Activated T-helper 1 cell treated with anti-CD3 and anti-CD28 coated beads, Interleukin-2, amount 50 U/mL, for 16 hours (primary cell): ENCODE data around the gene PCDHGB6.
"Not testable (repeated sequence)": the region's sequence is repeated elsewhere in the genome, so short reads cannot be mapped to it uniquely, and the experiment has no call there.

Experiments used
- DNase-seq, 2 donors: peaks; one replicate each; pipeline ENCODE4 v3.0.0-alpha.2; 2020; ENCODE audit warnings: low read depth in 1 of 2, low spot score in 1 of 2

PCDHGB6 gene

GRCh38 chr5:141407790-141408505, at the start of gene PCDHGB6:
PCDHGB6 (plus strand) TSS chr5:141408021; CDS start chr5:141408203, 182 bp downstream.
- not testable (repeated sequence) for DNase-seq

- DNase-seq, result no peak
Measured at GRCh38 chr5:141359790-141360426, 47.9 kb upstream of the PCDHGB6 start, which contains the start of gene PCDHGB2. PCDHGB2 (plus strand) TSS chr5:141359994; CDS start chr5:141360136, 142 bp downstream.

- DNase-seq, result no peak
Measured at GRCh38 chr5:141360685-141361084, 47.1 kb upstream of the PCDHGB6 start.

- no peak for DNase-seq
Measured at GRCh38 chr5:141362719-141363118, 45.1 kb upstream of the PCDHGB6 start.

- no peak for DNase-seq
Measured at GRCh38 chr5:141363952-141364660, 43.7 kb upstream of the PCDHGB6 start, which contains the start of gene PCDHGA5. PCDHGA5 (plus strand) TSS chr5:141364162; CDS start chr5:141364331, 169 bp downstream.

GRCh38 chr5:141366016-141366896, 41.6 kb upstream of the PCDHGB6 start:
- DNase-seq, result no peak

GRCh38 chr5:141369994-141370848, 37.6 kb upstream of the PCDHGB6 start, which contains the start of gene PCDHGB3:
PCDHGB3 (plus strand) TSS chr5:141370242; CDS start chr5:141370395, 153 bp downstream.
- DNase-seq, result no peak

GRCh38 chr5:141371572-141372475, 36.0 kb upstream of the PCDHGB6 start:
- DNase-seq, result no peak

- no peak for DNase-seq
Measured at GRCh38 chr5:141373673-141374317, 34.0 kb upstream of the PCDHGB6 start, which contains the start of gene PCDHGA6. PCDHGA6 (plus strand) TSS chr5:141373891; CDS start chr5:141374084, 193 bp downstream.

GRCh38 chr5:141374627-141375026, 33.2 kb upstream of the PCDHGB6 start:
- DNase-seq, result no peak

GRCh38 chr5:141375444-141376155, 32.2 kb upstream of the PCDHGB6 start:
- not testable (repeated sequence) for DNase-seq

GRCh38 chr5:141382469-141383294, 25.1 kb upstream of the PCDHGB6 start, which contains the start of gene PCDHGA7:
PCDHGA7 (plus strand) TSS chr5:141382742; CDS start chr5:141382900, 158 bp downstream.
- no peak for DNase-seq

- no peak for DNase-seq
Measured at GRCh38 chr5:141383345-141383744, 24.5 kb upstream of the PCDHGB6 start.

- DNase-seq, result no peak
Measured at GRCh38 chr5:141384471-141385267, 23.2 kb upstream of the PCDHGB6 start.

GRCh38 chr5:141387557-141388311, 20.1 kb upstream of the PCDHGB6 start, which contains the start of gene PCDHGB4:
PCDHGB4 (plus strand) TSS chr5:141387698; CDS start chr5:141387885, 187 bp downstream.
- not testable (repeated sequence) for DNase-seq
